Measurements from ENCODE around the gene CCDC187. TPM values are rescaled to one million over a fixed set of nuclear protein-coding genes. Genes with fewer than 3 reads are reported as not detected.

CCDC187 gene
- total and polyA plus RNA-seq, 2 of the 4 experiments (the other 2 are of a cell fraction): not detected

DNA sequence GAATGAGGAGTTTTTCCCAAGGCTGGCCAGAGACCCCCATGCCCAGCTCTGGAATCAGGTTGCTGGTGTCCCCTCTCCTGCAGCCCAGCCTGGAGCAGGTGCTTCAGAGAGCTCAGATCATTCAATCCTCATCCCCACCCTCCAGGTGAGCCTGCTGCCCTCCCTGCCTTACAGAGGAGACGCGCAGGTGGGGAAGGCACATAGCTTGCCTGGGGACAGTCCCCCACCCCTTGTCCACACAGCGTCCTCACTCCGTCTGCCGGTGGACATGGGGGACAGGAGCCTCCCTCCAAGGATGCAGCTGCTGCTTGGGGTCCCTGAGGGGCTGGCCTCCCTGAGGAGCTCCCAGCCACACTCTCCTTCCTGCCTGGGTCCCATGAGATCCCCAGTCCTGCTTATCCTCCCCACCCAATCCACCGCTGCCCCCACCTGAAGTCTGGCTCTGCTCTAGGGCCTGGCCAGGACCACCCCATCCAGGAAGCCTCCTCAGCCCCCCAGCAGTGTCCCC is 41.2 kb downstream of the CCDC187 start:
- Histone ChIP-seq H2AK5ac (ENCODE audit: low read depth, low read length) (no peak overlapping the region), H4K8ac (ENCODE audit: low read depth in 2 of 2, low read length in 2 of 2) (no peak overlapping the region), H3K27me3 (ENCODE audit: control insufficient read depth, insufficient read depth, low read length) (peaks cover 28% of the 10 kb centered on the region), H4K91ac (ENCODE audit: insufficient read depth, low read depth, low read length) (no peak overlapping the region), H3K9me1 (ENCODE audit: insufficient read depth, low read length) (no peaks in the 10 kb centered on the region), H2AFZ (replicated peaks; ENCODE audit: low read length, poor library complexity) (no peak overlapping the region), H3K4me3 (ENCODE audit: insufficient read depth, low read depth, low read length) (no peak overlapping the region), H2AK9ac (replicated peaks; ENCODE audit: low read depth, low read length, poor library complexity) (no peak overlapping the region), H3K4ac (ENCODE audit: low read depth, low read length) (no peak overlapping the region), H3K9me3 (ENCODE audit: control insufficient read depth, insufficient read depth, low read length) (no peaks in the 10 kb centered on the region), H2BK120ac (ENCODE audit: low read depth, low read length) (no peak overlapping the region), H3K4me2 (ENCODE audit: low read depth, low read length) (no peak overlapping the region), H2BK5ac (ENCODE audit: low read depth, low read length, poor library complexity, severe bottlenecking) (no peak overlapping the region), H4K20me1 (ENCODE audit: insufficient read depth, low read length) (no peaks in the 10 kb centered on the region), H3K4me1 (ENCODE audit: control insufficient read depth, insufficient read depth, low read length) (peaks cover 3% of the 10 kb centered on the region; the same call in 1 of the 2 replicates), H4K5ac (ENCODE audit: low read depth, low read length) (no peak overlapping the region), H3K18ac (ENCODE audit: low read depth, low read length) (no peak overlapping the region), H3K9ac (ENCODE audit: low read depth, low read length) (no peak overlapping the region), H3K27ac (ENCODE audit: insufficient read depth, low read length) (no peak overlapping the region), H2BK20ac (ENCODE audit: low read depth, low read length) (no peak overlapping the region), H3K14ac (replicated peaks; ENCODE audit: low read depth, low read length) (no peak overlapping the region), H2BK15ac (ENCODE audit: low read depth, low read length) (no peak overlapping the region), H3K56ac (ENCODE audit: extremely low read depth, insufficient read depth, low read length) (no peak overlapping the region), H3K23ac (ENCODE audit: low read depth, low read length) (no peak overlapping the region), H3K79me1 (ENCODE audit: low read depth in 1 of 2, low read length in 2 of 2) (no peaks in the 10 kb centered on the region), H3K36me3 (ENCODE audit: control insufficient read depth, insufficient read depth, low read length) (no peaks in the 10 kb centered on the region)
- ChIA-PET POLR2A (ENCODE audit: unreplicated experiment) (no interaction called here), CTCF (no interaction called here)
- ATAC-seq (ENCODE audit: low read depth): no peak
- in situ Hi-C loops (cut with MboI; ENCODE audit: low sequenced_read_pairs) (no loop called here), dilution Hi-C loops (cut with HindIII; ENCODE audit: low sequenced_read_pairs, unreplicated experiment) (no loop called here), intact Hi-C loops (cut with micrococcal nuclease) (no loop called here)
- BruUV-seq (replicated peaks): no TSS peak
- TF ChIP-seq POLR2A (IDR thresholded peaks at IDR 0.05; ENCODE audit: low read depth, low read length) (no peak), MAFK (IDR thresholded peaks at IDR 0.05; ENCODE audit: low read depth, low read length) (no peak), RCOR1 (IDR thresholded peaks at IDR 0.05; ENCODE audit: insufficient replicate concordance, low read length) (no peak)
- TF ChIP-seq, protein P1, sequence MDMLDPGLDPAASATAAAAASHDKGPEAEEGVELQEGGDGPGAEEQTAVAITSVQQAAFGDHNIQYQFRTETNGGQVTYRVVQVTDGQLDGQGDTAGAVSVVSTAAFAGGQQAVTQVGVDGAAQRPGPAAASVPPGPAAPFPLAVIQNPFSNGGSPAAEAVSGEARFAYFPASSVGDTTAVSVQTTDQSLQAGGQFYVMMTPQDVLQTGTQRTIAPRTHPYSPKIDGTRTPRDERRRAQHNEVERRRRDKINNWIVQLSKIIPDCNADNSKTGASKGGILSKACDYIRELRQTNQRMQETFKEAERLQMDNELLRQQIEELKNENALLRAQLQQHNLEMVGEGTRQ (IDR thresholded peaks at IDR 0.05; ENCODE audit: low read depth, low read length): no peak
- WGBS, 2 experiments (ENCODE audit: extremely low coverage in 2 of 2, insufficient read length in 1 of 2): 100% methylated on average over 4 of the region's 6 CpGs; no CpG with 5 or more reads in 1 of the 2 experiments
- DNase-seq: no peak
